CD1c-positive myeloid dendritic cell (primary cell): Measurements from ENCODE around the gene FBRSL1.
"Not testable (repeated sequence)": the region's sequence is repeated elsewhere in the genome, so short reads cannot be mapped to it uniquely, and the experiment has no call there.

Source experiments
- DNase-seq: peaks from one replicate; pipeline ENCODE4 v3.0.0-alpha.2; 2016; ENCODE audit errors: extremely low spot score

FBRSL1 gene

DNA sequence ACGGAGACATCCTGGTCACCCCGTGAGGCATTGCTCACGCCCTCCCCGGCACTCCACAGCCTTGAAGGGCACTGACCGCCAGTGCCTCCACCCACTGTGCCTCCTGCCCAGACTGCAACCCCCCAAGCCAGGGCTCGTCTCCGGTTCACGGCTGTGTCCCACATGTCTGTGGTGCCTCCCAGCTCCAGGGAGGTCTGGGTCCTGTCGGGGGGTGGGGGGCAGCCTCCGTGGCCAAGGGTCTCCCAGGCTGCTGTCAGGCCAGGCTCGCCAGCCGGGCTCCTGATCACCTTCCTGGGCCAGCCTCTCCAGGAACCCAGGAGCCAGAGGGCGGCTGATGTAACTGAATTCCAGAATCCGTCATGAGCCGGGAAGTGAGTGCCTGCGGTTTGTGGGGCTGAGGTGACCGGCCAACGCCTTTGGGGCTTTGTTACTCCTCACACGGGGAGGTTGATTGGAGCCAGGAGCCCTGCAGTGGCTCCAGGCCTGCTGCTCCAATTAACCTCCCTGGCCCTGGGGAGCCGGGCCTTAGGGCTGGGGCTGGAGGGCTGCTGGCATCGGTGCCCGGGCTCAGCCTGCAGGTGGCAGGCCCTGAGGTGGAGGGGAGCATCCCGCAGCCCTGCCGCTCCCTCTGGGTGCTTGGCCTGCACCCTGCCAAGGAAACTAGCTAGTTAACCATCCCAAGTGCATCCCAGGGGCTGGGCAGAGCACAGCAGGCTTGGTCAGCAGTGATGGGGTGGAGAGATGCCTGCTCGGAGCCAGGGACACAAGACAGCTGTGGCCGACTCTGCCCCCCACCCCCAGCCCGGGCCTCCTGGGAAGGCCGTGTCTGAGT is 36.4 kb upstream of the FBRSL1 start:
- no peak for DNase-seq

DNA sequence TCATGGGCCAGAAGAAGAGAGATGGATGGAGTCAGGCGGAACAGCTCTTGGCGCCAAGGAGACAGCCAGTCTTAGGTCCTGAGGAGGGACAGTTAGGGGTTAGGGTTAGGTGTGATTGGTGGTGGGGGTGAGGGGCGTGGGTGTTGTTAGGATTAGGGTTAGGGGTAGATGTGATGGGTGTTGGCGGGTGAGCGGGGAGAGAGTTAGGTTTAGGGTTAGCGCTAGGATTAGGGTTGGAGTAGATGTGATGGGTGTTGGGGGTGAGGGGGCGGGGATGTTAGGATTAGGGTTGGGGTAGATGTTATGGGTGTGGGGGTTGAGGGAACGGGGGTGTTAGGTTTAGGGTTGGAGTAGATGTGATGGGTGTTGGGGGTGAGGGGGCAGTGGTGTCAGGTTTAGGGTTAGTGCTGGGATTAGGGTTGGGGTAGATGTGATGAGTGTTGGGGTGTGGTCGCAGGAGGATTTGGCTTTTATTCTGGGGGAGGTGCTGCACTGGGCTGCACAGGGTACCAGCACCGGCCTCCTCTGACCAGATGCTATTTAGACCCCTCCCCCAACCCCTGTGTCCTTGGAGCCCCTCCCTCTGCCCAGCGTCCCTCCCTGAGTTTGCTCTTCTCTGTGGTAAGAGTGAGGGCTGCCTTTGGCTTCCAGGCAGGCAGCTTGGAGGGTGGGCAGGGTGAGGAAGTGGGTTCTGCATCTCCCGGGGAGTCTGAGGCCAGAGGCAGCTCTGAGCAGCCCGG is 35.6 kb upstream of the FBRSL1 start:
- DNase-seq, result no peak

- no peak for DNase-seq
Measured at GRCh38 chr12:132454933-132455418, 35.0 kb upstream of the FBRSL1 start.

DNA sequence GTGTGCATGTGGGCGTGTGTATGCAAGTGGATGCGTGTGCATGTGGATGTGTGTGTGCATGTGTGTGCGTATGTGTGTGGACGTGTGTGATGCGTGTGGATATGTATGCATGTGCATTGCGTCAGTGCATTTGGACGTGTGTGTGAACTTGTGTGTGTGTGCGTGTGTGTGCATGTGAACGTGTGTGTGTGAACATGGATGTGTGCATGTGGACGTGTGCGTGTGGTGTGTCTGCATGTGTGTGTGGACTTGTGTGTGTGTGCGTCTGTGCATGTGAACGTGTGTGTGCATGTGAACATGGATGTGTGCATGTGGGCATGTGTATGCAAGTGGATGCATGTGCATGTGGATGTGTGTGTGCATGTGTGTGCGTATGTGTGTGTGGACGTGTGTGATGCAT is 34.4 kb upstream of the FBRSL1 start:
- DNase-seq, result no peak

- DNase-seq, result no peak
Measured at GRCh38 chr12:132456186-132456943, 33.6 kb upstream of the FBRSL1 start.

DNA sequence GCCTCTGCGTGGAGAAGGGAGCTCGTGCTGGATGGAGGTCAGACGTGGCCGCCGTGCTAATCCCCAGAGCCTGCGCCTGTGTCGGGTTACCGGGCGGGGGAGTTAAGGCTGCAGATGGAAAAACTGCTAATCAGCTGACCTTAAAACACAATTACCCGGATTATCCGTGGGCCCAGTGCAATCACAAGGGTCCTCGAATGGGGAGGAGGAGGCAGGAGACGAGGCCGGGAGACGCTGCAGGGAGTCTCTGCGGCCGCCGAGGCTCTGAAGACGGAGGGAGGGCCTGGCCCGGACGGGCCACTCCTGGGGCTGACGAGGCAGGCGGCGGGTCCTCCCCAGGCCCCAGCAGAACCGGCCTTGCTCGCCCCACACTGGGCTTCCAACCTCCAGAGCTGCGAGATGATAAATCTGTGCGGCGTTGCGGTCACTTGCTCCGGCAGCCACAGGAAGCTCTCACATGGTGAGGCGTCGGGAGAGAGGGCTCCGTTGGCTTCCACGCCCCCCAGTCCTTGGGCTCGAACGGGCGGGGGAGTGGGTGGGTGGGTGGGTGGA is 32.9 kb upstream of the FBRSL1 start:
- DNase-seq, result no peak

DNA sequence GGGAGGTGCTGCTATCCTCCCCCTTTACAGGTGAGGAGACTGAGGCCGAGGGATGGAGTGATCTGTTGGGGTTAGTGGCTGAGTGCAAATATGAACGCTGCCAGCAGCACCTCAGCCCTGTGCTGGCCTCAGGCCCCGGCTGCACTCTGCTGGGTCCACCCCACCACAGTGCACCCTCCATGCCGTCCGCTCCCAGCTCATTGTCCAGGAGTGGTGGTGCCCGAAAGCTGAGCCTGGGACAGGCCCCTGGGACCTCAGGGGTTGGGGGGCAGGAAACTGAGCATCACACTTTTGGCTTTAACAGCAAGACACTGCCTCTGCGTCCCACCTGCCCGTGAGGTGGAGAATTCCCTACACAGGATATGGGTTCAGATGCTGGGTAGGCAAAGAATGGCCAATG is 31.5 kb upstream of the FBRSL1 start:
- DNase-seq, result no peak

DNA sequence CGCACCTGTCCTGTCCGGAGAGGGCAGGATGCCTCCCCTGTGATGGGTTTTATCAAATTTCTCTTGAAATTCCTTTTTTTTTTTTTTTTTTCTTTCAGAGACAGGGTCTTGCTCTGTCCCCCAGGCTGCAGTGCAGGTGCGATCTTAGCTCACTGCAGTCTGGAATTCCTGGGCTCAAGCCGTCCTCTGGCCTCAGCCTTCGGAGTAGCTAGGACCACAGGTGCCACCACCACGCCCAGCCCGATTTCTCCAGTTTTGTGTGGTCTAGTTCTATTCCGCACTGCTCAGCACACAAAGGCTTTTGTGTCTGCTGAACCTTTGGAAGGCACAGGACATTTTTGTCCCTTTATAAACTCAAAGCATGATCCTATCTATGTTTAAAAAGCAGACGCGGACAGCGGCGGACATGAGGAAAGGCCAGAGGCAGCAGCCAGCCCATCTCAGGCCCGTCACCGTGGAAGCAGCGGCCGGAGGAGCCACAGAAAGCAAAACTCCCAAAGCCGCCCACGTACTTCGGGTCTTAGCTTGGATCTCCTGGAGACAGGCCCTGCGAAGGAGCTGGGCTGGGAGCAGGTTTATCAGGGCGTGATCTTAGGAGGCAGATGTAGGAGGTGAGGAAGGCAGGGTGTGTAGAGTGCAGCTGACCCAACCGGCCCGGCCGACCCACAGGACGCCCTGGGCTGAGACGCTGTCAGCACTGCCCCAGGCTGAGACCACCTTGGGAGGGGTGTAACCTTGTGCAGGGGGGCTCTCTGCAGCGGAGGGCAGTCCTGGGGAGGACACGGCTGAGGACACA is 30.9 kb upstream of the FBRSL1 start:
- DNase-seq, result no peak

GRCh38 chr12:132460571-132460970 is 29.4 kb upstream of the FBRSL1 start:
- DNase-seq, result peak; percentile 50

DNA sequence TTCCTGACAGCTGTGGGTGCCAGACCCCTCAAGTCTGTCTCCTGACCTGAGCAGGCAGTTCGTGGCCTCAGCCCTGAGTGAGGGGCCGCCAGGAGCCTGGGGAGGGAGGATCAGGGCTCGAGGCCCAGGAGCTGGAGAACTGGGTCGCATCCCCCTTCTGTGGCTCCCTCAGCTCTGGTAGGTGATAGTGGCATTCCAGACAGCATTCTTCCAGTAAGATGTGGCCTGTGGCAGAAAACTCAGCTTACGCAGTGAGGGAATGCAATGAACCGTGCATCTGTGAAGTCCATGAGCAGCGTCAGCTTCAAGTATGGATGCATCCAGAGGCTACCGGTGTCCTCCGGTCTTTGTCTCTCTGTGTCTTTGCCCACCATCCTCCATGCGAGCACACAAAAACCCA is 28.4 kb upstream of the FBRSL1 start:
- no peak for DNase-seq

GRCh38 chr12:132462788-132463187 is 27.2 kb upstream of the FBRSL1 start:
- peak; percentile 29 for DNase-seq

GRCh38 chr12:132463284-132463924 is 26.5 kb upstream of the FBRSL1 start:
- DNase-seq, result not testable (repeated sequence)

DNA sequence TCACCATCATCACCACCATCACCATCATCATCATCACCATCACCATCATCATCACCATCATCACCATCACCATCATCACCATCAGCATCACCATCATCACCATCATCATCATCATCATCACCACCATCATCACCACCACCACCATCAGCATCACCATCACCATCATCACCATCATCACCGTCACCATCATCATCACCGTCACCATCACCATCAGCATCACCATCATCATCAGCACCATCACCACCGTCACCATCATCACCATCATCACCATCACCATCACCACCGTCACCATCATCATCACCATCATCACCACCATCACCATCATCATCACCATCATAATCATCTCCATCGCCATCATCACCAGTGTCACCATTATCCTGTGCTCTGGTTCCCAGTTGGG is 25.6 kb upstream of the FBRSL1 start:
- DNase-seq, result not testable (repeated sequence)

- DNase-seq, result no peak
Measured at GRCh38 chr12:132464820-132465219, 25.1 kb upstream of the FBRSL1 start.

GRCh38 chr12:132465269-132466190 is 24.4 kb upstream of the FBRSL1 start:
- no peak for DNase-seq

DNA sequence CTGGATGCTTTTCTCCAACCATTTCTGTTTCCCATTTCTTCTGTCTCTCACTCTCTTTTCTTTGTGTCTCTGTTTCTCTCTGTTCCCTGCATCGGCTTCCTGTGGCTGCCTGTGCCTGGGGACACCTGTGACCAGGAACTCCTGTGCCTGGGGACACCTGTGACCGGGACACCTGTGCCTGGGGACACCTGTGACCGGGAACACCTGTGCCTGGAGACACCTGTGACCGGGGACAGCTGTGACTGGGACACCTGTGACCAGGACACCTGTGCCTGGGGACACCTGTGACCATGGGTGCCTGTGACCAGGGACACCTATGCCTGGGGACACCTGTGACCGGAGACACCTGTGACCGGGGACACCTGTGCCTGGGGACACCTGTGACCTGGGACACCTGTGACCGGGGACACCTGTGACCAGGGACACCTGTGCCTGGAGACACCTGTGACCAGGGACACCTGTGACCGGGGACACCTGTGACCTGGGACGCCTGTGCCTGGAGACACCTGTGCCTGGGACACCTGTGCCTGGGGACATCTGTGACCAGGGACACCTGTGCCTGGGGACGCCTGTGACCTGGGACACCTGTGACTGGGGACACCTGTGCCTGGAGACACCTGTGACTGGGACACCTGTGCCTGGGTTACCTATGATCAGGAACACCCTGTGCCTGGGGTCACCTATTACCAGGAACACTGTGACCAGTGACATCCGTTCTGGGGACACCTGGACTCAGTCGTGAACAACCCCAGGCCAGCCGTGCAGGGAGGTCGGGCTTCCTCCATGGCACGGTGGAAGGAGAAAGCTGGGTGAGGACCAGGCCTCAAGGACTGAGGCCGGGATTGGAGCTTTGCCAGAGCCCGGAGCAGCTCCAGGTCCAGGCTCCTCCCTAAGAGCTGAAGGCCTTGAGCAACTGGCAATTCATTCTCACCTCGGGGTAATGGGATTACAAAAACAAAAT is 23.4 kb upstream of the FBRSL1 start:
- DNase-seq, result no peak

- peak; percentile 78 for DNase-seq
Measured at GRCh38 chr12:132467511-132467910, 22.4 kb upstream of the FBRSL1 start.

- DNase-seq, result no peak
Measured at GRCh38 chr12:132469423-132469822, 20.5 kb upstream of the FBRSL1 start.
